AG09309 (cell line): ENCODE results near the gene NUP210.

ENCODE experiments used
- DNase-seq: peaks from one replicate; pipeline ENCODE4 v3.0.0-alpha.2; 2010; ENCODE audit warnings: low read depth
- H3K4me3 ChIP-seq: 2 replicates; pipeline ENCODE4 v1.5.1; 2011; ENCODE audit warnings: mild to moderate bottlenecking, low read depth, low read length, moderate library complexity; ENCODE audit not compliant: control insufficient read depth
- CTCF ChIP-seq: IDR thresholded peaks from 2 replicates; pipeline ENCODE4 v1.5.1; 2011; ENCODE audit warnings: mild to moderate bottlenecking, low read depth, low read length, inconsistent platforms; ENCODE audit not compliant: insufficient read depth, control insufficient read depth; ENCODE audit errors: missing control alignments

The NUP210 gene

GRCh38 chr3:13316603-13317002, 103.5 kb downstream of the NUP210 start:
- no peak for DNase-seq
- no peak for TF ChIP-seq CTCF
- H3K4me3 ChIP-seq: no peak overlapping the region

- H3K4me3 ChIP-seq: no peak overlapping the region
- no peak for TF ChIP-seq CTCF
- DNase-seq: no peak
These were observed 105.2 kb downstream of the NUP210 start for GRCh38 chr3:13314877-13315276.

- DNase-seq: no peak
- no peak for TF ChIP-seq CTCF
- H3K4me3 ChIP-seq: no peak overlapping the region
These were observed 106.3 kb downstream of the NUP210 start for GRCh38 chr3:13313813-13314212.

- no peak for DNase-seq
- TF ChIP-seq CTCF: no peak
These were observed 111.1 kb downstream of the NUP210 start for GRCh38 chr3:13309004-13309403.

GRCh38 chr3:13308380-13308801, 111.7 kb downstream of the NUP210 start:
- DNase-seq: no peak
- peak; percentile 37 for TF ChIP-seq CTCF
- no peak overlapping the region for H3K4me3 ChIP-seq

More at GRCh38 chr3:13309004-13309403, 111.1 kb downstream of the NUP210 start:
- H3K4me3 ChIP-seq: no peak overlapping the region

GRCh38 chr3:13307041-13307440, 113.1 kb downstream of the NUP210 start:
- no peak overlapping the region for H3K4me3 ChIP-seq
- TF ChIP-seq CTCF: no peak
- DNase-seq: no peak

GRCh38 chr3:13305623-13306022, 114.5 kb downstream of the NUP210 start:
- DNase-seq: no peak
- no peak overlapping the region for H3K4me3 ChIP-seq
- TF ChIP-seq CTCF: no peak
